Measurements from ENCODE around the gene NR1H4. TPM values are rescaled to one million over a fixed set of nuclear protein-coding genes. Genes with fewer than 3 reads are reported as not detected.

The NR1H4 gene
- total and polyA plus RNA-seq, 2 of the 8 experiments (the other 6 are each of a cell fraction or from before 2014, with no cell fraction given) = not detected

DNA sequence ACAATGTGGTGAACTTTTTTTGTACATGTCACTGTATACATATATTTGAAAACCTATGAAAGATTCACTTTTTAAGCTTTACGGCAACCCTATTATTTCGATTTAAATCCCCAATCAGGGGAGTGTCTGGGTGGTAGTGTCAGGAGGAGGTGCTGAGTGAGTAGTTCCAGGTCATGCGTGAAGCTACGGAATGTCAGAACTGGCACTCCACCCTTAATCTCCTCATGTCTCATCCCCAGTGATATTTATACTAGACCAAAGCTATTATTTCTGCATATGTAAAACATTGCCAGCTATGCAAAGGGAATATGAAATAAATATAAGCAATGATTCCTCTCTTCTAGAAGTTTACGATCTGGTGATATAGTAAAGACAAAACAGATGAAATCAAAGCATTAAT is 12.3 kb downstream of the NR1H4 start:
- TF ChIP-seq, protein P1, sequence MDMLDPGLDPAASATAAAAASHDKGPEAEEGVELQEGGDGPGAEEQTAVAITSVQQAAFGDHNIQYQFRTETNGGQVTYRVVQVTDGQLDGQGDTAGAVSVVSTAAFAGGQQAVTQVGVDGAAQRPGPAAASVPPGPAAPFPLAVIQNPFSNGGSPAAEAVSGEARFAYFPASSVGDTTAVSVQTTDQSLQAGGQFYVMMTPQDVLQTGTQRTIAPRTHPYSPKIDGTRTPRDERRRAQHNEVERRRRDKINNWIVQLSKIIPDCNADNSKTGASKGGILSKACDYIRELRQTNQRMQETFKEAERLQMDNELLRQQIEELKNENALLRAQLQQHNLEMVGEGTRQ (IDR thresholded peaks at IDR 0.05; ENCODE audit: low read length) = no peak
- TF ChIP-seq NANOG (IDR thresholded peaks at IDR 0.05; ENCODE audit: insufficient read depth, low read depth, low read length, poor library complexity, severe bottlenecking) = no peak
- TF ChIP-seq NRF1 (IDR thresholded peaks at IDR 0.05; ENCODE audit: low read depth, low read length) = no peak
- Histone ChIP-seq H3K27ac (ENCODE audit: low read depth, low read length) (no peak overlapping the region), H3K9me3 (ENCODE audit: insufficient read depth in 2 of 2, low read depth in 1 of 2, low read length in 1 of 2) (no peaks in the 10 kb centered on the region), H3K4ac (replicated peaks; ENCODE audit: insufficient read length, low read depth, low read length) (no peak overlapping the region), H3K18ac (ENCODE audit: extremely low read depth, low read length) (no peak overlapping the region), H4K5ac (ENCODE audit: insufficient read length, low read depth, low read length) (no peak overlapping the region), H2BK20ac (ENCODE audit: low read length) (no peak overlapping the region), H2AK5ac (ENCODE audit: low read depth, low read length) (no peak overlapping the region), H3K79me2 (ENCODE audit: control insufficient read depth in 1 of 2, insufficient read depth in 2 of 2, low read length in 2 of 2) (no peaks in the 10 kb centered on the region), H3K23ac (ENCODE audit: insufficient read length) (no peak overlapping the region), H3K27me3 (replicated peaks in 1 of 4; ENCODE audit: control insufficient read depth in 3 of 4, extremely low read depth in 1 of 4, insufficient read depth in 3 of 4, low read length in 3 of 4) (no peaks in the 10 kb centered on the region), H4K91ac (replicated peaks; ENCODE audit: insufficient read length, low read length) (no peak overlapping the region), H3K14ac (ENCODE audit: insufficient read length) (no peak overlapping the region), H3K36me3 (ENCODE audit: control insufficient read depth in 2 of 4, insufficient read depth in 4 of 4, low read length in 3 of 4) (no peaks in the 10 kb centered on the region), H2BK12ac (ENCODE audit: low read depth, low read length) (no peak overlapping the region), H3K23me2 (ENCODE audit: low read depth, low read length) (no peaks in the 10 kb centered on the region), H2BK15ac (ENCODE audit: low read length) (no peak overlapping the region), H3K56ac (replicated peaks; ENCODE audit: insufficient read length, low read depth, low read length) (no peak overlapping the region), H3K9ac (replicated peaks in 1 of 4; ENCODE audit: extremely low read depth in 1 of 4, low read depth in 3 of 4, low read length in 3 of 4) (no peak overlapping the region), H3K4me2 (ENCODE audit: insufficient read depth in 1 of 2, low read depth in 2 of 2, low read length in 2 of 2) (no peak overlapping the region), H2BK120ac (replicated peaks; ENCODE audit: low read depth, low read length) (no peak overlapping the region), H3K4me3 (ENCODE audit: extremely low read depth in 1 of 4, insufficient read depth in 2 of 4, low read depth in 3 of 4, low read length in 4 of 4) (no peak overlapping the region), H2BK5ac (ENCODE audit: low read depth, low read length) (no peak overlapping the region), H2AFZ (ENCODE audit: low read length) (no peak overlapping the region), H4K20me1 (replicated peaks in 1 of 2; ENCODE audit: control insufficient read depth in 1 of 2, insufficient read depth in 2 of 2, low read length in 2 of 2) (no peaks in the 10 kb centered on the region), H3K4me1 (replicated peaks in 1 of 4; ENCODE audit: control insufficient read depth in 3 of 4, insufficient read depth in 4 of 4, low read length in 3 of 4) (peaks cover 0 to 3% (median 0%) of the 10 kb centered on the region in 4 experiments; a peak in 1 of 7 replicates), H3K79me1 (ENCODE audit: low read depth, low read length) (no peaks in the 10 kb centered on the region), H4K8ac (ENCODE audit: extremely low read depth, insufficient read depth, low read length) (no peak overlapping the region)
- WGBS, 2 experiments (ENCODE audit: extremely low coverage in 1 of 2, insufficient coverage in 1 of 2, insufficient read length in 1 of 2, insufficient replicate concordance in 2 of 2, low coverage in 1 of 2, low lambda C conversion rate in 2 of 2, missing lambda C conversion rate in 1 of 2) = 90% methylated on average over 5 of the region's 5 CpGs; no CpG with 5 or more reads in 1 of the 2 experiments
- no peak for DNase-seq (ENCODE audit: low read depth in 1 of 2, low spot score in 2 of 2)
- POLR2A ChIA-PET (ENCODE audit: partially characterized antibody) = no interaction called here
- FAIRE-seq = no peak
- CTCF ChIA-PET (ENCODE audit: partially characterized antibody) = no interaction called here

All from H1 (cell line).